ENCODE data around the gene TRIO. TPM values are rescaled to one million over a fixed set of nuclear protein-coding genes. Genes with fewer than 3 reads are reported as not detected.

TRIO gene
- total and polyA plus RNA-seq, 10 of the 15 experiments (the other 5 are each of a cell fraction or from before 2014, with no cell fraction given) = 5.1 to 96.4 (median 44.6) TPM

- TF ChIP-seq E2F8 (IDR thresholded peaks at IDR 0.05; ENCODE audit: low read depth, partially characterized antibody) (no peak), MTA3 (IDR thresholded peaks at IDR 0.05; ENCODE audit: borderline replicate concordance, low read length) (no peak), SRF (IDR thresholded peaks at IDR 0.05; ENCODE audit: low read depth in 2 of 2, low read length in 2 of 2) (no peak), WRNIP1 (IDR thresholded peaks at IDR 0.05; ENCODE audit: borderline replicate concordance, low read depth, low read length) (no peak), ZNF622 (IDR thresholded peaks at IDR 0.05) (no peak)
Measured at GRCh38 chr5:14408969-14409586, 265.9 kb downstream of the TRIO start (continued).

- DNase-seq (ENCODE audit: low read depth, low spot score) = no peak
- RAD21 ChIA-PET (ENCODE audit: unreplicated experiment) = no interaction called here
- H3K36me3 ChIP-seq (ENCODE audit: control insufficient read depth in 2 of 2, insufficient read depth in 2 of 2, low read length in 1 of 2) = peaks cover 14 to 37% of the 10 kb centered on the region in 2 experiments
- in situ Hi-C loops (cut with MboI) (no loop called here), intact Hi-C loops (cut with micrococcal nuclease; ENCODE audit: unreplicated experiment) (no loop called here)
- ATAC-seq = no peak
- POLR2A ChIA-PET = no interaction called here
- TF ChIP-seq JUND (IDR thresholded peaks at IDR 0.05; ENCODE audit: low read depth, low read length) (no peak), CREB1 (IDR thresholded peaks at IDR 0.05; ENCODE audit: low read depth) (no peak), HSF1 (IDR thresholded peaks at IDR 0.05; ENCODE audit: low read depth, low read length) (no peak), MLLT1 (IDR thresholded peaks at IDR 0.05) (no peak)
- no peaks in the 10 kb centered on the region for H3K79me2 ChIP-seq (ENCODE audit: control insufficient read depth, insufficient read depth, low read length)
- no peak overlapping the region for H3K4me2 ChIP-seq (ENCODE audit: control insufficient read depth, insufficient read depth)
- no peak for FAIRE-seq
- 93% methylated on average over 12 of the region's 12 CpGs for WGBS (ENCODE audit: insufficient coverage, insufficient replicate concordance, low lambda C conversion rate, missing lambda C conversion rate)
- no peak overlapping the region for H3K27ac ChIP-seq (ENCODE audit: control insufficient read depth, insufficient read depth)
- no peaks in the 10 kb centered on the region for H4K20me1 ChIP-seq (ENCODE audit: control insufficient read depth, insufficient read depth)
- no peak overlapping the region for H3K9ac ChIP-seq (ENCODE audit: control insufficient read depth, insufficient read depth, low read length)
- H2AFZ ChIP-seq (ENCODE audit: control insufficient read depth, low read depth, low read length) = no peak overlapping the region
- no peak overlapping the region for H3K4me3 ChIP-seq
- no peaks in the 10 kb centered on the region for H3K9me3 ChIP-seq (replicated peaks; ENCODE audit: control insufficient read depth, insufficient read depth, low read length)
- H3K4me1 ChIP-seq (ENCODE audit: control insufficient read depth, insufficient read depth, low read length) = peaks cover 15% of the 10 kb centered on the region
- SMC1A ChIA-PET (ENCODE audit: uncharacterized antibody, unreplicated experiment) = no interaction called here
- no TSS peak for BruUV-seq (replicated peaks)
- CTCF ChIA-PET = no interaction called here
- H3K27me3 ChIP-seq (replicated peaks in 1 of 2; ENCODE audit: control insufficient read depth in 2 of 2, insufficient read depth in 2 of 2, low read length in 1 of 2) = no peaks in the 10 kb centered on the region
Measured at GRCh38 chr5:14410068-14410393, 266.9 kb downstream of the TRIO start.
